ENCODE results near the gene STAB2.

DNA sequence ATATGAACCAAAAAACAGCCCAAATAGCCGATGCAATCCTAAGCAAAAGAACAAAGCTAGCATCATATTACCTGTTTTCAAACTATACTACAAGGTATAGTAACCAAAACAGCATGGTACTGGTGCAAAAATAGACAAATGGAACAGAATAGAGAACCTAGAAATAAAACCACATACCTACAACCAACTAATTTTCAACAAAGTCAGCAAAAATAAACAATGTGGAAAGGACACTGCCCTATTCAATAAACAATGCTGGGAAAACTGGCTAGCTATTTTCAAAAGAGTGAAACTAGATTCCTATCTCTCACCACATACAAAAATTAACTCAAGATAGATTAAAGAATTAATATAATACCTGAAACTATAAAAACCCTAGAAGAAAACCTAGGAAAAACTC, 17.8 kb upstream of the STAB2 start:
- TF ChIP-seq, protein P1, sequence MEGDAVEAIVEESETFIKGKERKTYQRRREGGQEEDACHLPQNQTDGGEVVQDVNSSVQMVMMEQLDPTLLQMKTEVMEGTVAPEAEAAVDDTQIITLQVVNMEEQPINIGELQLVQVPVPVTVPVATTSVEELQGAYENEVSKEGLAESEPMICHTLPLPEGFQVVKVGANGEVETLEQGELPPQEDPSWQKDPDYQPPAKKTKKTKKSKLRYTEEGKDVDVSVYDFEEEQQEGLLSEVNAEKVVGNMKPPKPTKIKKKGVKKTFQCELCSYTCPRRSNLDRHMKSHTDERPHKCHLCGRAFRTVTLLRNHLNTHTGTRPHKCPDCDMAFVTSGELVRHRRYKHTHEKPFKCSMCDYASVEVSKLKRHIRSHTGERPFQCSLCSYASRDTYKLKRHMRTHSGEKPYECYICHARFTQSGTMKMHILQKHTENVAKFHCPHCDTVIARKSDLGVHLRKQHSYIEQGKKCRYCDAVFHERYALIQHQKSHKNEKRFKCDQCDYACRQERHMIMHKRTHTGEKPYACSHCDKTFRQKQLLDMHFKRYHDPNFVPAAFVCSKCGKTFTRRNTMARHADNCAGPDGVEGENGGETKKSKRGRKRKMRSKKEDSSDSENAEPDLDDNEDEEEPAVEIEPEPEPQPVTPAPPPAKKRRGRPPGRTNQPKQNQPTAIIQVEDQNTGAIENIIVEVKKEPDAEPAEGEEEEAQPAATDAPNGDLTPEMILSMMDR (conservative IDR thresholded peaks at IDR 0.05; ENCODE audit: low read depth, low read length): no peak
- TF ChIP-seq POLR2A (IDR thresholded peaks at IDR 0.05; ENCODE audit: low read depth, low read length) (no peak), BHLHE40 (IDR thresholded peaks at IDR 0.05; ENCODE audit: low read depth, low read length) (no peak), SMC3 (IDR thresholded peaks at IDR 0.05; ENCODE audit: low read depth, low read length) (no peak), CEBPB (IDR thresholded peaks at IDR 0.05; ENCODE audit: low read depth, low read length) (no peak), RCOR1 (IDR thresholded peaks at IDR 0.05; ENCODE audit: insufficient replicate concordance, low read length) (no peak), MAFK (IDR thresholded peaks at IDR 0.05; ENCODE audit: low read depth, low read length) (peak; percentile 65), RAD21 (IDR thresholded peaks at IDR 0.05; ENCODE audit: low read length) (no peak), FOS (IDR thresholded peaks at IDR 0.05; ENCODE audit: low read depth, low read length) (no peak), CHD1 (IDR thresholded peaks at IDR 0.05; ENCODE audit: low read depth, low read length) (no peak), MAZ (IDR thresholded peaks at IDR 0.05; ENCODE audit: borderline replicate concordance, low read depth, low read length) (no peak), MXI1 (IDR thresholded peaks at IDR 0.05; ENCODE audit: borderline replicate concordance, low read depth, low read length) (no peak)
- TF ChIP-seq, protein P2, sequence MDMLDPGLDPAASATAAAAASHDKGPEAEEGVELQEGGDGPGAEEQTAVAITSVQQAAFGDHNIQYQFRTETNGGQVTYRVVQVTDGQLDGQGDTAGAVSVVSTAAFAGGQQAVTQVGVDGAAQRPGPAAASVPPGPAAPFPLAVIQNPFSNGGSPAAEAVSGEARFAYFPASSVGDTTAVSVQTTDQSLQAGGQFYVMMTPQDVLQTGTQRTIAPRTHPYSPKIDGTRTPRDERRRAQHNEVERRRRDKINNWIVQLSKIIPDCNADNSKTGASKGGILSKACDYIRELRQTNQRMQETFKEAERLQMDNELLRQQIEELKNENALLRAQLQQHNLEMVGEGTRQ (IDR thresholded peaks at IDR 0.05; ENCODE audit: low read depth, low read length): no peak
